GM23338 (cell line): ENCODE data around the gene ABCA1. TPM values are rescaled to one million over a fixed set of nuclear protein-coding genes. Genes with fewer than 3 reads are reported as not detected.

Experiments
- ATAC-seq: fragments of 200-7000 bp; cut with Tn5 transposase; 3 replicates; pipeline ENCODE4 v1.9.1; 2020
- DNase-seq: peaks from one replicate; pipeline ENCODE4 v3.0.0-alpha.2; 2015; ENCODE audit warnings: low spot score
- H2AFZ ChIP-seq: fragments of 200-600 bp; sonication (generic); 2 replicates; pipeline ENCODE4 v1.8.0; 2016; ENCODE audit warnings: antibody characterized with exemption, mild to moderate bottlenecking, moderate library complexity
- H3F3A ChIP-seq: fragments of 200-600 bp; sonication (generic); replicated peaks from 2 replicates; pipeline ENCODE4 v1.8.0; 2017; ENCODE audit warnings: antibody characterized with exemption, mixed run types, low read depth
- H3K27ac ChIP-seq: fragments of 200-600 bp; sonication (generic); 2 replicates; pipeline ENCODE4 v1.6.1; 2016; ENCODE audit warnings: low read depth
- H3K27me3 ChIP-seq: fragments of 200-600 bp; sonication (generic); 2 replicates; pipeline ENCODE4 v1.8.0; 2016; ENCODE audit warnings: mild to moderate bottlenecking, mixed run types, moderate library complexity; ENCODE audit not compliant: insufficient read depth
- H3K36me3 ChIP-seq: fragments of 200-600 bp; sonication (generic); 2 replicates; pipeline ENCODE4 v1.8.0; 2016; ENCODE audit warnings: mild to moderate bottlenecking; ENCODE audit not compliant: insufficient read depth
- H3K4me1 ChIP-seq: fragments of 200-600 bp; sonication (generic); 2 replicates; pipeline ENCODE4 v1.8.0; 2016; ENCODE audit warnings: mild to moderate bottlenecking, moderate library complexity; ENCODE audit not compliant: insufficient read depth
- H3K4me2 ChIP-seq: fragments of 200-600 bp; sonication (generic); 2 replicates; pipeline ENCODE4 v1.7.1; 2017; ENCODE audit warnings: mixed run types
- H3K4me3 ChIP-seq: fragments of 200-600 bp; sonication (generic); 2 replicates; pipeline ENCODE4 v1.6.1; 2016; ENCODE audit warnings: mixed run types
- H3K79me2 ChIP-seq: fragments of 200-600 bp; sonication (generic); replicated peaks from 2 replicates; pipeline ENCODE4 v1.8.0; 2017; ENCODE audit warnings: mild to moderate bottlenecking; ENCODE audit not compliant: insufficient read depth
- H3K9me2 ChIP-seq: fragments of 200-600 bp; sonication (generic); 2 replicates; pipeline ENCODE4 v1.8.0; 2017; ENCODE audit not compliant: insufficient read depth
- H4K20me1 ChIP-seq: fragments of 200-600 bp; sonication (generic); replicated peaks from 2 replicates; pipeline ENCODE4 v1.8.0; 2017; ENCODE audit warnings: mild to moderate bottlenecking; ENCODE audit not compliant: insufficient read depth
- H3K27ac Mint-ChIP-seq: 2 replicates; pipeline ENCODE4 v1.8.0; 2020; ENCODE audit warnings: inconsistent platforms, mild to moderate bottlenecking, moderate library complexity, mixed read lengths
- H3K27me3 Mint-ChIP-seq: 3 replicates; pipeline ENCODE4 v1.8.0; 2022; ENCODE audit warnings: low read depth, mild to moderate bottlenecking, moderate library complexity, mixed read lengths, inconsistent platforms; ENCODE audit not compliant: insufficient read depth, poor library complexity
- H3K36me3 Mint-ChIP-seq: 3 replicates; pipeline ENCODE4 v1.8.0; 2021; ENCODE audit warnings: low read depth, mild to moderate bottlenecking, inconsistent platforms, moderate library complexity, mixed read lengths
- H3K4me1 Mint-ChIP-seq: 3 replicates; pipeline ENCODE4 v1.8.0; 2020; ENCODE audit warnings: mild to moderate bottlenecking, inconsistent platforms, mixed read lengths
- H3K4me3 Mint-ChIP-seq: 3 replicates; pipeline ENCODE4 v1.8.0; 2021; ENCODE audit warnings: moderate library complexity, mild to moderate bottlenecking, inconsistent platforms, mixed read lengths
- H3K9me3 Mint-ChIP-seq: 3 replicates; pipeline ENCODE4 v1.8.0; 2020; ENCODE audit warnings: moderate library complexity, mild to moderate bottlenecking, inconsistent platforms, mixed read lengths
- CREB1 ChIP-seq: fragments of 250-450 bp; sonication (Bioruptor Pico); IDR thresholded peaks from 2 replicates; pipeline ENCODE4 v1.5.0; 2020; ENCODE audit warnings: low read depth, mild to moderate bottlenecking, moderate library complexity
- CTCF ChIP-seq, 2 experiments: fragments of 200-600 bp in 1 of 2; sonication (generic) in 1 of 2; conservative IDR thresholded peaks; 2 replicates each; pipeline versions ENCODE4 v1.5.1 to v1.6.1; 2016 to 2017; ENCODE audit warnings: antibody characterized with exemption in 2 of 2, low read depth in 2 of 2, mild to moderate bottlenecking in 2 of 2, moderate library complexity in 1 of 2
- ETS1 ChIP-seq: IDR thresholded peaks from 2 replicates; pipeline ENCODE4 v1.6.1; 2016; ENCODE audit warnings: antibody characterized with exemption
- EZH2 ChIP-seq: fragments of 200-600 bp; sonication (generic); IDR thresholded peaks from one replicate; pipeline ENCODE4 v1.8.0; 2017; ENCODE audit warnings: antibody characterized with exemption, mild to moderate bottlenecking, low read depth; ENCODE audit not compliant: unreplicated experiment
- JUNB ChIP-seq: IDR thresholded peaks from one replicate; pipeline ENCODE4 v1.6.1; 2016; ENCODE audit warnings: antibody characterized with exemption; ENCODE audit not compliant: unreplicated experiment
- NANOG ChIP-seq: IDR thresholded peaks from 2 replicates; pipeline ENCODE4 v1.6.1; 2016; ENCODE audit warnings: antibody characterized with exemption, borderline replicate concordance
- POLR2AphosphoS5 ChIP-seq: IDR thresholded peaks from 2 replicates; pipeline ENCODE4 v1.6.1; 2016; ENCODE audit warnings: antibody characterized with exemption, low read depth
- REST ChIP-seq: IDR thresholded peaks from one replicate; pipeline ENCODE4 v1.6.1; 2018; ENCODE audit warnings: antibody characterized with exemption; ENCODE audit not compliant: unreplicated experiment
- ZNF331 ChIP-seq: fragments of 250-450 bp; sonication (Bioruptor Pico); IDR thresholded peaks from 2 replicates; pipeline ENCODE4 v1.5.0; 2020; ENCODE audit warnings: low read depth, mild to moderate bottlenecking, moderate library complexity
- polyA plus RNA-seq: library from polyadenylated mRNA; unstranded; fragments of >200 nt; fragmentation: Nextera tagmentation; extraction: Ambion mirVana; gene quantifications from 2 replicates; pipeline ENCODE4 v1.2.1, GENCODE V29; 2016
- total RNA-seq: library from RNA; depleted of rRNA; stranded (reverse); fragments of >200 nt; shearing (Covaris generic); gene quantifications from 2 replicates; pipeline ENCODE4 v1.2.3, GENCODE V29; 2014

The ABCA1 gene
- total and polyA plus RNA-seq, 2 experiments from 2014 or later, result 1.4 to 2.8 TPM

GRCh38 chr9:104746798-104747197, 181.2 kb downstream of the ABCA1 start (continued):
- no peak for TF ChIP-seq REST
- TF ChIP-seq NANOG, result no peak
- no peak for TF ChIP-seq POLR2AphosphoS5
- TF ChIP-seq CREB1 (CRISPR knock-in tag), result no peak
- TF ChIP-seq EZH2, result no peak
- no peak for TF ChIP-seq ETS1
- no peak for TF ChIP-seq ZNF331 (CRISPR knock-in tag)
- no peak for TF ChIP-seq CTCF (conservative IDR thresholded peaks at IDR 0.05; ENCODE audit: low read depth in 2 of 2)
- no peak for TF ChIP-seq JUNB

- Mint-ChIP-seq H3K27ac (no peak overlapping the region), H3K9me3 (no peaks in the 10 kb centered on the region), H3K4me1 (peaks cover 15% of the 10 kb centered on the region; the same call in 2 of the 3 replicates), H3K36me3 (no peaks in the 10 kb centered on the region), H3K27me3 (peaks cover 7% of the 10 kb centered on the region), H3K4me3 (peak overlapping the region; percentile 92; the same call in 1 of the 3 replicates)
- Histone ChIP-seq H3K4me2 (no peak overlapping the region), H3K79me2 (no peaks in the 10 kb centered on the region), H3K4me3 (no peak overlapping the region), H4K20me1 (no peaks in the 10 kb centered on the region), H3F3A (no peaks in the 10 kb centered on the region), H2AFZ (no peak overlapping the region), H3K36me3 (no peaks in the 10 kb centered on the region), H3K9me2 (no peaks in the 10 kb centered on the region), H3K27ac (no peak overlapping the region), H3K27me3 (peaks cover 4% of the 10 kb centered on the region; the same call in 1 of the 2 replicates), H3K4me1 (peaks cover 7% of the 10 kb centered on the region)
- ATAC-seq, result no peak
- DNase-seq, result no peak
- TF ChIP-seq CTCF (conservative IDR thresholded peaks at IDR 0.05; ENCODE audit: low read depth in 2 of 2) (no peak), JUNB (no peak), NANOG (no peak), REST (no peak)
These were observed 181.7 kb downstream of the ABCA1 start for GRCh38 chr9:104746285-104746684.
